Panc1 (cell line): ENCODE results near the gene TMOD2. TPM values are rescaled to one million over a fixed set of nuclear protein-coding genes. Genes with fewer than 3 reads are reported as not detected.

ENCODE experiments used
- ATAC-seq: fragments of 200-7000 bp; cut with Tn5 transposase; 2 replicates; pipeline ENCODE4 v1.9.1; 2020; ENCODE audit warnings: mild to moderate bottlenecking, moderate library complexity
- Bru-seq: library from RNA; stranded (reverse); fragments of 400-500 nt; gene quantifications from one replicate; lab custom pipeline; 2021; lab: Mats Ljungman, UMichigan
- BruChase-seq, 2 experiments: library from RNA; stranded (reverse); fragments of 400-500 nt; gene quantifications; one replicate each; lab custom pipeline; 2021; lab: Mats Ljungman, UMichigan
- BruUV-seq: library from RNA; stranded (reverse); fragments of 400-500 nt; replicated peaks from 2 replicates; lab custom pipeline; 2021; lab: Mats Ljungman, UMichigan
- CTCF ChIA-PET: fragments of 300-600 bp; sonication (Branson Sonifier 250); formaldehyde crosslinking; loops from one replicate; lab custom pipeline; 2022; ENCODE audit warnings: antibody characterized with exemption; lab: Charles Lee
- POLR2A ChIA-PET: fragments of 300-600 bp; sonication (Branson Sonifier 250); formaldehyde crosslinking; loops from one replicate; lab custom pipeline; 2022; ENCODE audit warnings: antibody characterized with exemption; lab: Charles Lee
- DNase-seq: peaks from one replicate; pipeline ENCODE4 v3.0.0-alpha.2; 2010; ENCODE audit warnings: low read depth, low spot score
- H3K27ac ChIP-seq: 2 replicates; pipeline ENCODE4 v1.5.1; 2011; ENCODE audit warnings: mild to moderate bottlenecking, low read length, inconsistent platforms
- H3K27me3 ChIP-seq: fragments of 200-500 bp; sonication (Bioruptor generic); 2 replicates; pipeline ENCODE4 v1.6.0; 2014; ENCODE audit warnings: low read length, inconsistent platforms; ENCODE audit not compliant: control insufficient read depth, insufficient read depth
- H3K36me3 ChIP-seq: fragments of 200-500 bp; sonication (Bioruptor generic); 2 replicates; pipeline ENCODE4 v1.5.1; 2014; ENCODE audit warnings: inconsistent platforms, mild to moderate bottlenecking, low read length, moderate library complexity; ENCODE audit not compliant: control insufficient read depth, insufficient read depth
- H3K4me1 ChIP-seq: 2 replicates; pipeline ENCODE4 v1.5.1; 2011; ENCODE audit warnings: inconsistent platforms, mild to moderate bottlenecking, low read length, moderate library complexity; ENCODE audit not compliant: control insufficient read depth, insufficient read depth
- H3K4me3 ChIP-seq, 2 experiments: 2 replicates each; pipeline ENCODE4 v1.5.1; 2011 to 2012; ENCODE audit warnings: low read depth in 2 of 2, low read length in 2 of 2, mild to moderate bottlenecking in 2 of 2, inconsistent platforms in 1 of 2, moderate library complexity in 1 of 2
- H3K9me3 ChIP-seq: fragments of 200-500 bp; sonication (Bioruptor generic); 2 replicates; pipeline ENCODE4 v1.5.1; 2014; ENCODE audit warnings: low read depth, mild to moderate bottlenecking, inconsistent platforms, low read length, moderate library complexity; ENCODE audit not compliant: control insufficient read depth, insufficient read depth
- CTCF ChIP-seq: fragments of 450-650 bp; IDR thresholded peaks from 2 replicates; pipeline ENCODE4 v1.5.1; 2017; ENCODE audit warnings: mild to moderate bottlenecking
- POLR2AphosphoS5 ChIP-seq: IDR thresholded peaks from 2 replicates; pipeline ENCODE4 v1.6.1; 2012; ENCODE audit warnings: mild to moderate bottlenecking, low read depth, low read length, moderate library complexity
- REST ChIP-seq, 2 experiments: IDR thresholded peaks; 2 replicates each; pipeline ENCODE4 v1.6.1; 2011 to 2012; ENCODE audit warnings: low read depth in 2 of 2, control low read depth in 1 of 2, low read length in 1 of 2, mild to moderate bottlenecking in 1 of 2, moderate library complexity in 1 of 2; ENCODE audit not compliant: insufficient read depth in 1 of 2
- SIN3A ChIP-seq: IDR thresholded peaks from 2 replicates; pipeline ENCODE4 v1.6.1; 2012; ENCODE audit warnings: low read depth, mild to moderate bottlenecking, low read length, moderate library complexity, borderline replicate concordance; ENCODE audit not compliant: insufficient read depth
- TCF7L2 ChIP-seq: IDR thresholded peaks from 2 replicates; pipeline ENCODE4 v1.6.1; 2011; ENCODE audit warnings: mild to moderate bottlenecking, low read depth, low read length, inconsistent platforms
- in situ Hi-C: cut with HindIII; loops from 2 replicates; pipeline ENCODE4 v1.10.0; 2016; ENCODE audit warnings: low sequenced_read_pairs, low pct_unique_long_range_greater_than_20kb
- intact Hi-C: fragments of 100-400 bp; cut with micrococcal nuclease; formaldehyde crosslinking; loops from one replicate; pipeline ENCODE4 v1.10.0; 2022; ENCODE audit not compliant: unreplicated experiment
- long read RNA-seq: library from polyadenylated mRNA; unstranded; transcript quantifications from one replicate; pipeline ENCODE4 v2.0.0, GENCODE V29; 2021; ENCODE audit not compliant: unreplicated experiment
- polyA plus RNA-seq: library from polyadenylated mRNA; unstranded; fragments of >200 nt; gene quantifications from one replicate; pipeline ENCODE4 v1.2.1, GENCODE V29; 2012; ENCODE audit warnings: missing spikeins; ENCODE audit not compliant: insufficient read length
- total RNA-seq: library from RNA; stranded (reverse); gene quantifications from one replicate; pipeline ENCODE4 v1.2.1, GENCODE V29; 2021; ENCODE audit not compliant: unreplicated experiment

TMOD2 gene
- total RNA-seq (1.7 TPM), Bru-seq, nascent RNA (percentile 34 among the genes with signal in this experiment), BruChase-seq, experiment 1, labeled RNA remaining after a 2-hour chase (percentile 39 among the genes with signal in this experiment), BruChase-seq, experiment 2, labeled RNA remaining after a 6-hour chase (percentile 43 among the genes with signal in this experiment)
- 0.97 TPM for polyA plus RNA-seq
- long read RNA-seq, partial matches to known transcripts, result 2 of 9 reads
- long read RNA-seq, other reads (novel, unspliced or antisense), result 7 of 9 reads

DNA sequence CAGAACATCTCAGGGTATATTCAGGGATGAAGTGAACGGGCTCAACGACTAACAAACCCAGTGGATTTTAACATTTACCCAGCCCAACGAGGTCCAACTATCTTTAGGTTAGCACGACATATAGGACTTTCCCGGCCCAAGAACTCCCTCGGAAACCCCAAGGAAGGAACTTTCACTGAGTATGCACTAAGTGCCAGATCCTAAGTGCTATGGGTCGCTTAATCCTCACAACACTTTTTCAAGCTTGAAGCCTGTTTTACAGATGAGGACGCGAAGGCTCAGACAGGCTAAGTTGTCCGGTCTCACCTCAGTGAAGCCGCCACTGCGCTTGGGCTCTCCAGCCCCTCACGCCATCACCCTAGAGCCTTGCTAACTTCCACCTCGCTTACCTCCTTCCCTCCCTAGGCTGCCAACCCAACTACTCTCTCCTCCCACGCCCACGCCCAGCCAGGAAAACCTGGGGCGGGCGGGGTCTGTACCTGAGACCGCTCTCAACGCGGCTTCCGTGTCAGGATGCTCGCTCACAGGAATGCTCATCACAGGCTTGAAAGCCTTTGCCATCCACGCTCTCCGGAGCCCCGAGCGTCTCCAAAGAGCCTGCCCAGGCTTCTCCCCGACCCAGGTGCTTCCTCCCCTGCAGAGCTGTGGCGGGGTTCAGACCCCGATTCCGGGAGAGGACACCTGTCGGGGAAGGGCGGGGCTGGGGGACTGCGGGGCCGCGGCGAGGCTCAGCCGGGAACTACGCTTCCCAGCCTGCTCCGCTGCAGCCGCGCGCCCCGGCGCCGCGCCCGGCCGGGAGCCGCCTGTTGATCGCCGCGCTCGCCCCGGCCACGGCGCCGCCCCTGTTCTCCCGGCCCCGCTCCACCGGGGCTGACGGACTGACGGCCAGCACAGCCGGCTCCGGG, at the start of gene TMOD2:
TMOD2 (plus strand) TSS at position 806 of the 905 bp plus-strand sequence. CDS start 14,845 bp downstream, outside the sequence.
- ChIA-PET CTCF (interaction anchor here (0.6 kb wide), 1 partner anchor 101 kb away, joined by 3 read pairs; no protein-coding TSS in a partner anchor), POLR2A (no interaction called here)
- H3K4me3 ChIP-seq, result peak within 1 kb of the TSS; percentile 54 to 59
- ATAC-seq (peak; percentile 98), DNase-seq (no peak)
- H3K36me3 ChIP-seq, result no peaks in the 10 kb centered on the region
- TF ChIP-seq TCF7L2, result no peak
- TF ChIP-seq POLR2AphosphoS5, result no peak
- TF ChIP-seq SIN3A, result no peak
- no peaks in the 10 kb centered on the region for H3K9me3 ChIP-seq
- in situ Hi-C loops (no loop called here), intact Hi-C loops (no loop called here)
- 0 out of 2 replicates have a peak, but pooled peaks cover 3% of the 10 kb centered on the region for H3K4me1 ChIP-seq
- H3K27ac ChIP-seq, result no peak within 1 kb of the TSS
- H3K27me3 ChIP-seq, result peaks cover 39% of the 10 kb centered on the region
- BruUV-seq, result no TSS peak

DNA sequence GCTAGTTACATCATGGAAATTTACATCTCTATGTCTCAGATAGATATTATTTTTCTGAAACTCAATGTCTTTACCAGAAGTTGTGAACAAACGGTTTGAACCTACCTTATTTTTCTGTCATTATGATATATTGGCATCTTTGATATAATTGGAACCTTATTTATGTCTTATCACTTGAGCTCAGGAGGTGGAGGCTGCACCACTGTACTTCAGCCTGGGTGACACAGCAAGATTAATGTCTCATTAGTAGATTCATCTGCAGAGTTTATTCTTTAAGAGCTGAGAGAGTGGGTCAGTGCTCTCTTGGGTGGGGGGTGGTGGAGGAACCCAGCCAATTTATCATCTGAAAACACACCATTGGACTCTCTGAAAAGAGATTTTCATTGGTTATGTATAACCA, 48.7 kb upstream of the TMOD2 start:
- POLR2A ChIA-PET, result interaction anchor here (0.6 kb wide), 1 partner anchor 35 kb away, joined by 3 read pairs; the partner anchor contains the start of gene LYSMD2
- H3K36me3 ChIP-seq, result no peaks in the 10 kb centered on the region
- no peak overlapping the region for H3K4me3 ChIP-seq
- H3K9me3 ChIP-seq, result no peaks in the 10 kb centered on the region
- ATAC-seq (no peak), DNase-seq (no peak)
- no peak overlapping the region for H3K27ac ChIP-seq
- intact Hi-C loops, result no loop called here
- H3K27me3 ChIP-seq, result peaks cover 36% of the 10 kb centered on the region
- H3K4me1 ChIP-seq, result no peaks in the 10 kb centered on the region
- CTCF ChIA-PET, result no interaction called here
- BruUV-seq, result no TSS peak
- TF ChIP-seq SIN3A (no peak), CTCF (no peak), REST (IDR thresholded peaks at IDR 0.05; ENCODE audit: insufficient read depth in 1 of 2, low read depth in 2 of 2, low read length in 1 of 2) (no peak), POLR2AphosphoS5 (no peak), TCF7L2 (no peak)
- in situ Hi-C loops, result no loop called here
